Measurements from ENCODE around the gene MCF2L. TPM values are rescaled to one million over a fixed set of nuclear protein-coding genes. Genes with fewer than 3 reads are reported as not detected.
A peak's percentile ranks its signal among the peaks of the same experiment; 100 is the strongest.

MCF2L gene
- total RNA-seq, 1 donor from 2014 or later, result 90.0 TPM

DNA sequence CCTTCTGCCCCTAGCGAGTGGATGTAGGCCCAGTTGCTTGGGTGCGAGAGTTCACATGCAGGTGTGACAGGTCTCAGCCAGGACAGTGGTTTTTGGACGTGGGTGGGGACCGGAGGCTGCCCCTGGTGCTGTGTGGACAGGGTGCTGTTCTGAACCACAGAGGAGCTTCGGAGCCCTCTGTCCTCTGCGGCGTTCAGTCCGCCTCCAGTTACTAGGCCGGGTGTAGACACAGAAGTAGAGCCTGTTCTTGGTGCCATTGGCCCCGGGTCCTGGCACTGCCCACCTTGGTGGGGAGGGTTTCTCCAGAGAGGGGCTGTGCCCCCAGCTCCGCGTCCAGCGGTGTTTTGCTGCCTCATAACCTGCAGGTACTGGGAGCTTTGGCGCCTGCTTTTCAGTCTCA is 52.4 kb downstream of the MCF2L start:
- Mint-ChIP-seq H3K4me3 (ENCODE audit: low read depth) (no peak overlapping the region), H3K36me3 (ENCODE audit: insufficient read depth) (peaks cover 19% of the 10 kb centered on the region), H3K27me3 (peaks cover 9% of the 10 kb centered on the region), H3K9me3 (ENCODE audit: low read depth) (no peaks in the 10 kb centered on the region), H3K27ac (no peak overlapping the region), H3K4me1 (ENCODE audit: low read depth) (peaks cover 14% of the 10 kb centered on the region)
- TF ChIP-seq, protein P1, sequence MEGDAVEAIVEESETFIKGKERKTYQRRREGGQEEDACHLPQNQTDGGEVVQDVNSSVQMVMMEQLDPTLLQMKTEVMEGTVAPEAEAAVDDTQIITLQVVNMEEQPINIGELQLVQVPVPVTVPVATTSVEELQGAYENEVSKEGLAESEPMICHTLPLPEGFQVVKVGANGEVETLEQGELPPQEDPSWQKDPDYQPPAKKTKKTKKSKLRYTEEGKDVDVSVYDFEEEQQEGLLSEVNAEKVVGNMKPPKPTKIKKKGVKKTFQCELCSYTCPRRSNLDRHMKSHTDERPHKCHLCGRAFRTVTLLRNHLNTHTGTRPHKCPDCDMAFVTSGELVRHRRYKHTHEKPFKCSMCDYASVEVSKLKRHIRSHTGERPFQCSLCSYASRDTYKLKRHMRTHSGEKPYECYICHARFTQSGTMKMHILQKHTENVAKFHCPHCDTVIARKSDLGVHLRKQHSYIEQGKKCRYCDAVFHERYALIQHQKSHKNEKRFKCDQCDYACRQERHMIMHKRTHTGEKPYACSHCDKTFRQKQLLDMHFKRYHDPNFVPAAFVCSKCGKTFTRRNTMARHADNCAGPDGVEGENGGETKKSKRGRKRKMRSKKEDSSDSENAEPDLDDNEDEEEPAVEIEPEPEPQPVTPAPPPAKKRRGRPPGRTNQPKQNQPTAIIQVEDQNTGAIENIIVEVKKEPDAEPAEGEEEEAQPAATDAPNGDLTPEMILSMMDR (IDR thresholded peaks at IDR 0.05; ENCODE audit: unreplicated experiment), result no peak
- DNase-seq (ENCODE audit: low spot score, unreplicated experiment), result no peak

DNA sequence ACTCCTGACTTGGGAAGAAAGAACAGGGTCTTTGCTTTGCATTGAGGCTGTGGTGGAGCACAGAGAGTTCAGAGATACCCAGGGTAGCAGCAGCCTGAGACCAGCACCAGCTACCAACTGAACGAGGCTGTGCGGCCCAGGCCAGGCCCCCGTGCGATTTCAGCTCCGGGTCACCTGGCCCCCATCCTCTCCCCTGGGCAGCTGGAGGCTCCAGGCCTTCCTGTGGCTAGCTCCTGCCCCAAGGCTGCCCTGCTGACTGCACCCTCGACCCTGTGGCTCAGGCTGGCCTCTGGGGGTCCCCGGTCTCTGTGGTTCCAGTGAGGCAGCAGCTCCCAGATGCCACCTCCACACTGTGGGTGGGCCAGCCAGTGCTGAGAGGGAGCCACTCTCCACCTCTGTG is 52.8 kb downstream of the MCF2L start:
- no peaks in the 10 kb centered on the region for H3K9me3 Mint-ChIP-seq (ENCODE audit: low read depth)
- H3K4me1 Mint-ChIP-seq (ENCODE audit: low read depth), result peaks cover 14% of the 10 kb centered on the region
- peaks cover 17% of the 10 kb centered on the region for H3K36me3 Mint-ChIP-seq (ENCODE audit: insufficient read depth)
- TF ChIP-seq, protein P1 (IDR thresholded peaks at IDR 0.05; ENCODE audit: unreplicated experiment), result no peak
- no peak for DNase-seq (ENCODE audit: low spot score, unreplicated experiment)
- H3K27ac Mint-ChIP-seq, result no peak overlapping the region
- H3K27me3 Mint-ChIP-seq, result peaks cover 9% of the 10 kb centered on the region
- H3K4me3 Mint-ChIP-seq (ENCODE audit: low read depth), result no peak overlapping the region

DNA sequence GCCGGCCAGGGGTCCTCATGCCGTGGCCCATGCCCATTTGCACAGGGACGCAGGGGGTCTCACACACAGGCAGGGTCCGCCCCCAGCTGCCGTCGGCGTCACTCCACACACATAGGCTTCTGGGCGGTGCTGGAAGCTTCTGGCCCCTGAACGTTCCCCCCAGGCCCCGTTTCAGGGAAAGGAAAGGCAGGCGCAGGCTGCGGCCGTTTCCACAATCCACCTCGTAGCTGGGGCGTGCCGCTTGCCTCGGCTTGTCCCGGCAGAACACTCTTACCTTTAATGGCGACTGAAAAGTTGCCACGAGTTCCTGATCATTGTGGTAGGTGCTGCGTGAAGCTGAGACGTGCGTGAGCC is 53.4 kb downstream of the MCF2L start:
- H3K9me3 Mint-ChIP-seq (ENCODE audit: low read depth), result no peaks in the 10 kb centered on the region
- peaks cover 14% of the 10 kb centered on the region for H3K4me1 Mint-ChIP-seq (ENCODE audit: low read depth)
- peak overlapping the region; percentile 89 for H3K27ac Mint-ChIP-seq
- DNase-seq (ENCODE audit: low spot score, unreplicated experiment), result no peak
- H3K4me3 Mint-ChIP-seq (ENCODE audit: low read depth), result peak overlapping the region; percentile 55
- H3K27me3 Mint-ChIP-seq, result peaks cover 9% of the 10 kb centered on the region
- TF ChIP-seq, protein P1 (IDR thresholded peaks at IDR 0.05; ENCODE audit: unreplicated experiment), result no peak
- H3K36me3 Mint-ChIP-seq (ENCODE audit: insufficient read depth), result peaks cover 15% of the 10 kb centered on the region

DNA sequence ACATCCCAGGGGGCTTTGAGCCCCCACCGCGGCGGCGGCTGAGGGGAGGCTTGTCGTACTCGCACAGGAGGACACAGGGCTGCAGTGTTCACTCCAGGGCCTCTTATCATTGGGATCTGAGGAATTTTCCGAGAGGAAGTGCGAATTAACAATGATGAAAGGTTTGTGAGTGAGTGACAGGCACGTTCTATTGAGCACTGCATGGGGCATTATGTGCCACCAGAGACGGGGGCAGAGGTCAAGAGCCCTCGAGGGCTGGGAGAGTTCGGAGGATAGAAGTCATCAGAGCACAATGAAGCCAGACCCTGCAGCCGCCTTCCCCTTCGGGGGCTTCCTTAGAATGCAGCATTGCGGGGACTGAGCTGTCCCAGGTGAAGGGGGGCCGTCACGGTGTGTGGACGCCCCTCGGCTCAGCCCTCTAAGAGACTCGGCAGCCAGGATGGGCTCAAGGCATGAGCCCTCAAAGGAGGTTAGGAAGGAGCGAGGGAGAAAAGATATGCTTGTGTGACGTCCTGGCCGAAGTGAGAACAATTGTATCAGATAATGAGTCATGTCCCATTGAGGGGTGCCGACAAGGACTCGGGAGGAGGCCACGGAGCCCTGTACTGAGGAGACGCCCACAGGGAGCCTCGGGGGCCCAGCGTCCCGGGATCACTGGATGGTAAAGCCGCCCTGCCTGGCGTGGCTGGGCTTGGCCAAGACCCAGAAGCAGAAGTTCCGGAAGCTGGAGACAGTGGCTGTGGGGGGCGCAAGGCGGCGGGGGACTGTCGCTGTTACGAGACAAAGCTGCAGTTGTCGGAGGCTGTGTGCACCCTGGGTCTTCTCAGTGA is 53.9 kb downstream of the MCF2L start:
- H3K9me3 Mint-ChIP-seq (ENCODE audit: low read depth), result no peaks in the 10 kb centered on the region
- TF ChIP-seq, protein P1 (IDR thresholded peaks at IDR 0.05; ENCODE audit: unreplicated experiment), result no peak
- H3K27ac Mint-ChIP-seq, result peak overlapping the region; percentile 89
- peaks cover 9% of the 10 kb centered on the region for H3K27me3 Mint-ChIP-seq
- H3K4me1 Mint-ChIP-seq (ENCODE audit: low read depth), result peaks cover 14% of the 10 kb centered on the region
- H3K4me3 Mint-ChIP-seq (ENCODE audit: low read depth), result peak overlapping the region; percentile 55
- DNase-seq (ENCODE audit: low spot score, unreplicated experiment), result no peak
- peaks cover 10% of the 10 kb centered on the region for H3K36me3 Mint-ChIP-seq (ENCODE audit: insufficient read depth)

DNA sequence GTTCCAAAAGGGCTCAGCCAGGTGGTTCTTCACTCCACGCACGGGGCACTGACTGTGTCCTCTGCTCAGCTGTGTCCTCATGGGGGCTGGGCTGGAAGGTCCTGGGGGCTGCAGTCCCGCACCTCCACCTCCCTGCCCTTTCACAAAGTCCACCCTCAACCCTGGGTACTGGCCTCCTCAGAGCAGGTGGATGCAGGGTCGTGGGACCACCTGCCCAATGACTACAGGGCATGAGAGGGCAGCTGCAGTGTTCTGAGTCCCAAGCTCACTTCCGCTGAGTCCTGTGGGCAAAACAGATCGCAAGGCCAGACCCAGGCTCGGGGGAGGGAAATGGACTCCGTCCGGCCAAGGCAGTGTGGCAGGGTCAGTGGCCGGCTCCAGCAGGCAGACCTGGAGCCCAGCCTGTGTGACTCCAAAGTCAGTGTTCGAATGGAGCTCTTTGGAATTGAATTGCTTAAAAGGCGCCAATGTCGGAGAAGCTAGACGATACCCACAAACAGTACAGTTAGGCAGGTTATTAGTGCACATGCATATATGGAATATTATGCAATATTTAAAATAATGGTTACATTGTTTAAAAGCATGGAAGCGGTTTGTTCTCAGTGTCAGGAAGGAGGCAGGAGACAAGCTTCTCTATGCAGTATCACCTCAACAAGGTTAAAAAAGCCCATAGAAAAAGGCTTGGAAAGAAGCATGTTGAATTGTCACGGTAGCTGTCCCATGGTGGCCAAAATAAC is 54.8 kb downstream of the MCF2L start:
- H3K27me3 Mint-ChIP-seq, result peaks cover 9% of the 10 kb centered on the region
- no peak for DNase-seq (ENCODE audit: low spot score, unreplicated experiment)
- H3K27ac Mint-ChIP-seq, result peak overlapping the region; percentile 59
- H3K36me3 Mint-ChIP-seq (ENCODE audit: insufficient read depth), result peaks cover 8% of the 10 kb centered on the region
- H3K4me3 Mint-ChIP-seq (ENCODE audit: low read depth), result no peak overlapping the region
- TF ChIP-seq, protein P1 (IDR thresholded peaks at IDR 0.05; ENCODE audit: unreplicated experiment), result no peak
- H3K9me3 Mint-ChIP-seq (ENCODE audit: low read depth), result no peaks in the 10 kb centered on the region
- peaks cover 14% of the 10 kb centered on the region for H3K4me1 Mint-ChIP-seq (ENCODE audit: low read depth)

Data from progenitor cell of endocrine pancreas (in vitro differentiated cells).